Natural killer cell (primary cell): Measurements from ENCODE around the gene SEMA4G. TPM values are rescaled to one million over a fixed set of nuclear protein-coding genes. Genes with fewer than 3 reads are reported as not detected.
A peak's percentile ranks its signal among the peaks of the same experiment; 100 is the strongest.

Source experiments
- ATAC-seq, 3 donors: fragments of 150-1000 bp in 2 of 3; fragments of 200-7000 bp in 1 of 3; cut with Tn5 transposase; 1 replicate in 1 of 3; 2 replicates in 2 of 3; pipeline ENCODE4 v1.10.0; 2021; ENCODE audit warnings: mild to moderate bottlenecking in 2 of 3, moderate library complexity in 2 of 3
- DNase-seq, 2 donors: peaks; one replicate each; pipeline versions ENCODE4 v3.0.0 to v3.0.0-alpha.2; 2013 to 2021; ENCODE audit warnings: mixed read lengths in 1 of 2
- H3K27ac ChIP-seq: one replicate; pipeline ENCODE4 v1.5.1; 2013; ENCODE audit warnings: mild to moderate bottlenecking, low read length
- H3K27me3 ChIP-seq: one replicate; pipeline ENCODE4 v1.6.1; 2013; ENCODE audit warnings: low read length; ENCODE audit not compliant: control insufficient read depth, insufficient read depth
- H3K36me3 ChIP-seq: one replicate; pipeline ENCODE4 v1.6.1; 2013; ENCODE audit warnings: low read length; ENCODE audit not compliant: control insufficient read depth, insufficient read depth
- H3K4me1 ChIP-seq: one replicate; pipeline ENCODE4 v1.6.1; 2013; ENCODE audit warnings: low read length; ENCODE audit not compliant: control insufficient read depth, insufficient read depth
- H3K4me3 ChIP-seq: one replicate; pipeline ENCODE4 v1.5.1; 2013; ENCODE audit warnings: low read length
- H3K9me3 ChIP-seq: one replicate; pipeline ENCODE4 v1.6.1; 2013; ENCODE audit warnings: low read length; ENCODE audit not compliant: control insufficient read depth, insufficient read depth
- H3K27ac Mint-ChIP-seq, 2 donors: one replicate each; pipeline ENCODE4 v1.8.0; 2022; ENCODE audit warnings: mild to moderate bottlenecking in 2 of 2, mixed read lengths in 2 of 2, moderate library complexity in 1 of 2
- H3K27me3 Mint-ChIP-seq, 2 donors: one replicate each; pipeline ENCODE4 v1.8.0; 2022; ENCODE audit warnings: low read depth in 2 of 2, mixed read lengths in 2 of 2
- H3K36me3 Mint-ChIP-seq: one replicate; pipeline ENCODE4 v1.8.0; 2022; ENCODE audit warnings: mixed read lengths
- H3K4me1 Mint-ChIP-seq, 2 donors: one replicate each; pipeline ENCODE4 v1.8.0; 2022; ENCODE audit warnings: mixed read lengths in 2 of 2
- H3K4me3 Mint-ChIP-seq: one replicate; pipeline ENCODE4 v1.8.0; 2022; ENCODE audit warnings: mild to moderate bottlenecking, moderate library complexity, mixed read lengths
- H3K9me3 Mint-ChIP-seq, 2 donors: one replicate each; pipeline ENCODE4 v1.8.0; 2022; ENCODE audit warnings: mixed read lengths in 2 of 2
- CTCF ChIP-seq: fragments of 200-600 bp; IDR thresholded peaks from one replicate; pipeline ENCODE4 v1.8.0; 2022; ENCODE audit warnings: antibody characterized with exemption
- WGBS: methylation state at CpG from one replicate; pipeline ENCODE4 v1.1.7; 2013; ENCODE audit warnings: missing lambda C conversion rate; ENCODE audit not compliant: insufficient coverage; 5-methylcytosine and 5-hydroxymethylcytosine counted together
- intact Hi-C: fragments of 100-400 bp; cut with micrococcal nuclease; formaldehyde crosslinking; loops from one replicate; pipeline ENCODE4 v1.14.2; 2022
- total RNA-seq, 4 donors: library from RNA; stranded (reverse); fragments of 120-200 nt in 1 of 4; gene quantifications; one replicate each; pipeline versions ENCODE4 v1.2.3 to v1.2.4, GENCODE V29; 2013 to 2022

SEMA4G gene
- total RNA-seq, 3 donors from 2014 or later (not counting 1 experiment from before 2014, with no cell fraction given) = 0.53 to 1.7 TPM; not detected in 1

DNA sequence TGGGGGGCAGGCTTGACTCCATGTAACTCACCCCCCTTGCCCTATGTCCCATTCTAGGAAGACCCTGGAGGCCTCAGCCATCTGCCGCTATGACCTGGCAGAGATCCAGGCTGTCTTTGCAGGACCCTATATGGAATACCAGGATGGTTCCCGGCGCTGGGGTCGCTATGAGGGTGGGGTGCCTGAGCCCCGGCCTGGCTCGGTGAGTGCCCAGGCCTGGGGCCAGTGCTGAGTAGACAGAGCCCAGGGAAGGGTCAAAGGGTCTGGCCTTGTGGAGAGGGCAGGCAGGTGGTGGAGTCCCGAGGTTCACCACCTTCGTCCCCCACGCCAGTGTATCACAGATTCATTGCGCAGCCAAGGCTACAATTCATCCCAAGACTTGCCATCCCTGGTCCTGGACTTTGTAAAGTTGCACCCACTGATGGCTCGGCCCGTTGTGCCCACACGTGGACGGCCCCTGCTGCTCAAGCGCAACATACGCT, 10.5 kb downstream of the SEMA4G start:
- Mint-ChIP-seq H3K27me3 (no peaks in the 10 kb centered on the region), H3K4me3 (no peak overlapping the region), H3K27ac (no peak overlapping the region), H3K4me1 (peaks cover 0 to 8% of the 10 kb centered on the region in 2 donors), H3K9me3 (no peaks in the 10 kb centered on the region), H3K36me3 (peaks cover 8% of the 10 kb centered on the region)
- no peak overlapping the region for H3K27ac ChIP-seq
- H3K36me3 ChIP-seq = peaks cover 15% of the 10 kb centered on the region
- H3K4me3 ChIP-seq = no peak overlapping the region
- ATAC-seq = no peak
- 96% methylated on average over 16 of the region's 16 CpGs for WGBS
- H3K9me3 ChIP-seq = no peaks in the 10 kb centered on the region
- H3K27me3 ChIP-seq = no peaks in the 10 kb centered on the region
- DNase-seq = no peak
- intact Hi-C loops = no loop called here
- no peak for TF ChIP-seq CTCF
- no peaks in the 10 kb centered on the region for H3K4me1 ChIP-seq

GRCh38 chr10:100980311-100980710, 11.0 kb downstream of the SEMA4G start:
- H3K27ac Mint-ChIP-seq = no peak overlapping the region
- H3K36me3 ChIP-seq = peaks cover 15% of the 10 kb centered on the region
- 98% methylated on average over 2 of the region's 2 CpGs for WGBS
- H3K4me3 ChIP-seq = no peak overlapping the region
- H3K27me3 Mint-ChIP-seq = no peaks in the 10 kb centered on the region
- H3K4me1 Mint-ChIP-seq = peaks cover 0 to 9% of the 10 kb centered on the region in 2 donors
- H3K27ac ChIP-seq = no peak overlapping the region
- H3K4me3 Mint-ChIP-seq = no peak overlapping the region
- no peaks in the 10 kb centered on the region for H3K9me3 Mint-ChIP-seq
- ATAC-seq (no peak), DNase-seq (no peak)
- no peaks in the 10 kb centered on the region for H3K9me3 ChIP-seq
- TF ChIP-seq CTCF = no peak
- H3K36me3 Mint-ChIP-seq = peaks cover 8% of the 10 kb centered on the region
- no peaks in the 10 kb centered on the region for H3K27me3 ChIP-seq
- intact Hi-C loops = no loop called here
- no peaks in the 10 kb centered on the region for H3K4me1 ChIP-seq

DNA sequence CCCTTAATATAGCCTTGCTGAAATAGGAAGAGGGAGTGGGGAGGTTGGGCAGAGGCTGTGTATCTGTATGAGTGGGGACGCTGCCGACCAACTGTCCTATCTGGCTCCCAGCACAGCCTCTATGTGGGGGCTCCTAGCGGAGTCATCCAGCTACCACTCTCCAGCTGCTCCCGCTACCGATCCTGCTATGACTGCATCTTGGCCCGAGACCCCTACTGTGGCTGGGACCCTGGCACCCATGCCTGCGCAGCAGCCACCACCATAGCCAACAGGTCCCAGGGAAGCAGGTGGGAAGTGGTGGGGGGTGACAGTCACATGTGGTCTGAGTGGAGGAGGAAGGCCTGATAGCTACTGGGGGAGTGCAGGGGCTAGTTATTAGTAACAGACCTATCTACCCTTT, 11.4 kb downstream of the SEMA4G start:
- Mint-ChIP-seq H3K36me3 (peaks cover 8% of the 10 kb centered on the region), H3K27ac (no peak overlapping the region), H3K9me3 (no peaks in the 10 kb centered on the region), H3K27me3 (no peaks in the 10 kb centered on the region), H3K4me1 (peaks cover 0 to 12% of the 10 kb centered on the region in 2 donors), H3K4me3 (no peak overlapping the region)
- Histone ChIP-seq H3K27ac (no peak overlapping the region), H3K36me3 (peaks cover 15% of the 10 kb centered on the region), H3K4me3 (no peak overlapping the region), H3K9me3 (no peaks in the 10 kb centered on the region), H3K4me1 (no peaks in the 10 kb centered on the region), H3K27me3 (no peaks in the 10 kb centered on the region)
- no peak for TF ChIP-seq CTCF
- WGBS = 100% methylated on average over 7 of the region's 7 CpGs
- no peak for ATAC-seq
- intact Hi-C loops = no loop called here
- DNase-seq = peak in 1 of 2 donors; percentile 2

DNA sequence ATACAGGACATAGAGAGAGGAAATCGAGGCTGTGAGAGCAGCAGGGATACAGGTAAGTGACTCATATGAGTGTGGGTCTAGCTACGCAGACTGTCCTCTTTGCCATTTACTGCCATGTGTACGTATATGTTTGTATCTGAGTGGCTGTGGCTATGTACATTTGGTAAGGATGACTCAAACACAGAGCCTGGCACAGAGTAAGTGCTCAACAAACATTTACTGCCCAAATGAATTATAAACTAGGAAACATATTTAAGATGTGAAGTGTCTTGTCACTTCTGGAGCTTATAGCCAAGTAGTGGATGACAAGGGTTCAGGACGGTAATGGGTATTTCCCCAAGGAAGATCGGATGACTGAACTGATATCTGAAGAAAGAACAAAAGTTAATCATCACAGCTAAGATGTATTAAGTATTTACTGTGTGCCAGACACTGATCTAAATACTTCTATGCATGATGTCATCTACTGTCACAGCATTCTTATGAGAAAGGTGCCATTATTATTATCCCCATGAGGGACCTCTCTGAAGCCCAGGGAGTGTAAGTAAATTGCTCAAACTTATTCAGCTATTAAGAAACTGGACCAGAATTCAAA, 12.0 kb downstream of the SEMA4G start:
- 92% methylated on average over 4 of the region's 5 CpGs for WGBS
- H3K4me1 ChIP-seq = peaks cover 2% of the 10 kb centered on the region
- Mint-ChIP-seq H3K4me3 (no peak overlapping the region), H3K27me3 (no peaks in the 10 kb centered on the region), H3K36me3 (peaks cover 8% of the 10 kb centered on the region), H3K9me3 (no peaks in the 10 kb centered on the region), H3K27ac (no peak overlapping the region), H3K4me1 (peaks cover 0 to 16% of the 10 kb centered on the region in 2 donors)
- no peak overlapping the region for H3K4me3 ChIP-seq
- H3K36me3 ChIP-seq = peaks cover 15% of the 10 kb centered on the region
- H3K27me3 ChIP-seq = no peaks in the 10 kb centered on the region
- intact Hi-C loops = no loop called here
- no peak for TF ChIP-seq CTCF
- no peak overlapping the region for H3K27ac ChIP-seq
- DNase-seq = no peak
- H3K9me3 ChIP-seq = no peaks in the 10 kb centered on the region
- ATAC-seq = no peak
